Measurements from ENCODE around the gene SLC26A9. TPM values are rescaled to one million over a fixed set of nuclear protein-coding genes. Genes with fewer than 3 reads are reported as not detected.

SLC26A9 gene
- total and polyA plus RNA-seq, 2 donors (not counting 3 experiments of a cell fraction or from before 2014, with no cell fraction given) = 0.10 to 0.20 TPM

- Histone ChIP-seq H3K27ac (ENCODE audit: insufficient read depth, low read depth, low read length) (no peak overlapping the region), H3K9ac (replicated peaks; ENCODE audit: extremely low read depth, insufficient read depth, low read length) (no peak overlapping the region), H3K4me1 (ENCODE audit: control insufficient read depth, extremely low read depth, insufficient read depth, low read length) (peaks cover 21% of the 10 kb centered on the region), H4K20me1 (replicated peaks; ENCODE audit: control insufficient read depth, extremely low read depth, insufficient read depth, low read length) (no peaks in the 10 kb centered on the region), H3K79me2 (ENCODE audit: control insufficient read depth, insufficient read depth, low read length) (no peaks in the 10 kb centered on the region), H3K9me1 (replicated peaks; ENCODE audit: control insufficient read depth, extremely low read depth, insufficient read depth, low read length) (no peaks in the 10 kb centered on the region), H3K4me2 (ENCODE audit: insufficient read depth, low read length) (no peak overlapping the region), H3K9me3 (replicated peaks; ENCODE audit: control insufficient read depth, insufficient read depth, low read length) (no peaks in the 10 kb centered on the region), H3K4me3 (replicated peaks in 1 of 3; ENCODE audit: insufficient read depth in 1 of 3, low read depth in 1 of 3, low read length in 3 of 3) (no peak overlapping the region), H2AFZ (ENCODE audit: low read depth, low read length) (peak overlapping the region; percentile 6), H3K27me3 (ENCODE audit: control insufficient read depth in 2 of 2, insufficient read depth in 2 of 2, low read length in 2 of 2) (no peaks in the 10 kb centered on the region), H3K36me3 (ENCODE audit: control insufficient read depth in 2 of 2, extremely low read depth in 1 of 2, insufficient read depth in 2 of 2, low read length in 2 of 2) (no peaks in the 10 kb centered on the region)
- intact Hi-C loops (cut with micrococcal nuclease) = no loop called here
- dilution Hi-C loops (cut with MboI; ENCODE audit: extremely low pct_ligation_motif_present, low sequenced_read_pairs) = loop anchor here (25.0 kb wide), 1 partner anchor 121 kb away; the partner anchor contains the start of gene AVPR1B
- DNase-seq (ENCODE audit: low read depth, low spot score) = no peak
- no peak for FAIRE-seq
- POLR2A ChIA-PET = no interaction called here
- TF ChIP-seq CTCF (IDR thresholded peaks at IDR 0.05; ENCODE audit: extremely low read depth in 1 of 2, insufficient read depth in 1 of 2, low read depth in 1 of 2, low read length in 2 of 2) (no peak), FOS (IDR thresholded peaks at IDR 0.05; ENCODE audit: borderline replicate concordance, insufficient read depth, low read length) (peak; percentile 29)
- CTCF ChIA-PET = interaction anchor here (1.0 to 3.1 kb wide), 5 partner anchors 14 to 929 kb away, joined by 3 to 17 read pairs (median 4); no protein-coding TSS in a partner anchor
- no TSS peak for BruUV-seq (replicated peaks)
Observed at GRCh38 chr1:205991237-205991636, 48.0 kb upstream of the SLC26A9 start.

DNA sequence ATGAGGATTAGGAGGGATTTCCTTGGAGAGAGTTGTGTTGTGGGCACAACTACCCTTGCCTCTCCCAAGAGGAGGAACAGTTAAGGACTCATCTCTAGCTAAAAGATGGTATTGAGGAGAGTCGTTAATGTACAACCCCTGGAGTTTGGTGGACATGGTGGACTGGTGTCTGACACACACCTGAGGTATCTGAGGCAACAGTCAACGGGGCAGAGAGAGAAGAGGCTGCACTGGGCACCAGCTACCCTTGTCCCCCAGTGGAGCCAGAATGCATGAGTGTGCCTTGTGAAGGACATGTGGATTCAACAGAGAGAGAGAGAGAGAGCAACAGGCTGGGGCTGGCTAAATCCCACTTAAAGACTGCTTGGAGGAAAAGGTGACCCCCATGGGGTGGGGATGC lies 47.0 kb upstream of the SLC26A9 start:
- ChIA-PET CTCF (interaction anchor here (1.0 to 1.2 kb wide), 4 partner anchors 11 to 116 kb away, joined by 3 to 8 read pairs (median 5); no protein-coding TSS in a partner anchor), POLR2A (no interaction called here)
- intact Hi-C loops (cut with micrococcal nuclease) = no loop called here
- DNase-seq (ENCODE audit: low read depth, low spot score) = no peak
- no peak for FAIRE-seq
- Histone ChIP-seq H3K4me2 (ENCODE audit: insufficient read depth, low read length) (no peak overlapping the region), H3K79me2 (ENCODE audit: control insufficient read depth, insufficient read depth, low read length) (no peaks in the 10 kb centered on the region), H3K9ac (replicated peaks; ENCODE audit: extremely low read depth, insufficient read depth, low read length) (no peak overlapping the region), H4K20me1 (replicated peaks; ENCODE audit: control insufficient read depth, extremely low read depth, insufficient read depth, low read length) (no peaks in the 10 kb centered on the region), H3K27me3 (ENCODE audit: control insufficient read depth in 2 of 2, insufficient read depth in 2 of 2, low read length in 2 of 2) (no peaks in the 10 kb centered on the region), H3K27ac (ENCODE audit: insufficient read depth, low read depth, low read length) (no peak overlapping the region), H3K9me1 (replicated peaks; ENCODE audit: control insufficient read depth, extremely low read depth, insufficient read depth, low read length) (no peaks in the 10 kb centered on the region), H3K9me3 (replicated peaks; ENCODE audit: control insufficient read depth, insufficient read depth, low read length) (no peaks in the 10 kb centered on the region), H2AFZ (ENCODE audit: low read depth, low read length) (no peak overlapping the region), H3K36me3 (ENCODE audit: control insufficient read depth in 2 of 2, extremely low read depth in 1 of 2, insufficient read depth in 2 of 2, low read length in 2 of 2) (no peaks in the 10 kb centered on the region), H3K4me3 (replicated peaks in 1 of 3; ENCODE audit: insufficient read depth in 1 of 3, low read depth in 1 of 3, low read length in 3 of 3) (no peak overlapping the region), H3K4me1 (ENCODE audit: control insufficient read depth, extremely low read depth, insufficient read depth, low read length) (peaks cover 25% of the 10 kb centered on the region)
- BruUV-seq (replicated peaks) = no TSS peak
- TF ChIP-seq, protein P1, sequence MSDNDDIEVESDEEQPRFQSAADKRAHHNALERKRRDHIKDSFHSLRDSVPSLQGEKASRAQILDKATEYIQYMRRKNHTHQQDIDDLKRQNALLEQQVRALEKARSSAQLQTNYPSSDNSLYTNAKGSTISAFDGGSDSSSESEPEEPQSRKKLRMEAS (IDR thresholded peaks at IDR 0.05; ENCODE audit: insufficient read depth, insufficient read length) = no peak
- TF ChIP-seq POLR2A (IDR thresholded peaks at IDR 0.05; ENCODE audit: low read depth, low read length) (no peak), CTCF (IDR thresholded peaks at IDR 0.05; ENCODE audit: extremely low read depth in 1 of 2, insufficient read depth in 1 of 2, low read depth in 1 of 2, low read length in 2 of 2) (no peak), JUN (IDR thresholded peaks at IDR 0.05; ENCODE audit: borderline replicate concordance, insufficient read depth, insufficient read length, low read depth) (no peak), FOS (IDR thresholded peaks at IDR 0.05; ENCODE audit: borderline replicate concordance, insufficient read depth, low read length) (no peak), GATA2 (IDR thresholded peaks at IDR 0.05; ENCODE audit: insufficient read depth, insufficient read length, low read depth, low read length) (no peak), POLR2AphosphoS5 (IDR thresholded peaks at IDR 0.05; ENCODE audit: insufficient read depth, low read depth, low read length) (no peak), MYC (IDR thresholded peaks at IDR 0.05; ENCODE audit: low read depth, low read length) (no peak), EZH2 (IDR thresholded peaks at IDR 0.05; ENCODE audit: borderline replicate concordance, low read depth, low read length, severe bottlenecking) (no peak)
- dilution Hi-C loops (cut with MboI; ENCODE audit: extremely low pct_ligation_motif_present, low sequenced_read_pairs) = loop anchor here (25.0 kb wide), 1 partner anchor 122 kb away; the partner anchor contains the start of gene AVPR1B
